Ecto neural progenitor cell (in vitro differentiated cells): ENCODE data around the gene C5.

Experiments used
- DNase-seq: peaks from one replicate; pipeline ENCODE4 v3.0.0-alpha.2; 2018; ENCODE audit warnings: low spot score

C5 gene

DNA sequence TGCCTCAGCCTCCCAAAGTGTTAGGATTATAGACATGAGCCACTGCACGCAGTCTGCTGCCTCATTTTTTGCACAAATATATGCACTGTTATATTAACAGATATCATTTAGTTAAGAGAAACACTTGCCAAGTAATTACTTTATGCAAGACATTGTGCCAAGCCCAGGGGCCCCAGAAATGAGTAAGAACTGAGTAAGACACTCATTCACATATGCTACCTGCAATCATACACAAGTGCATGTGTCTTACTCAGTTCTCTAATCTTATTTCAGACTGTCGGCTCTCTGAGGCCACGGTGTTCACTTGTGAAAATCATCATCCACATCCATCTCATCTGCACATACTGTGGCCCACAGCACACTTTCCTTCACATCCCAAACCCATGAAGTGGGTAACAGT is 139.4 kb downstream of the C5 start:
- DNase-seq = no peak

DNA sequence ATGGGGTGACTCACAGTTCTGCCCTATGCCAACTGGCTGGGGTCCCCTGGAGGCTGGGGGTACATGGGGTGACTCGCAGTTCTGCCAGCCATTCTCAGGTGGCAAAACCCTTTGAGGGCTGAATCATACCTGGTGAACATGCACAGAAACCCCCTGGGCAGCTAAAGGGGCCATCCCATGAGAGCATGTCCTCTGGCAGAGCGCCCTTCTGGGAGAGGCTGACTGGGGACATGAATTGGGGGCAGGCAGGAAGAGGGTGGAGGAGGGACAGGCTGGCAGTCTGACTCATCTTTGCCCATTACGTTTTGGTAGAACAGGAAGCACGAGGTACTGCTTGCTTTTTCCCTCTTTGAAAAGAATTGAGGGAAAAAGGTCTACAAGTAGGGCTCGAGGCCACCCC is 140.2 kb downstream of the C5 start:
- no peak for DNase-seq

GRCh38 chr9:120905315-120906164 is 144.5 kb downstream of the C5 start:
- no peak for DNase-seq

DNA sequence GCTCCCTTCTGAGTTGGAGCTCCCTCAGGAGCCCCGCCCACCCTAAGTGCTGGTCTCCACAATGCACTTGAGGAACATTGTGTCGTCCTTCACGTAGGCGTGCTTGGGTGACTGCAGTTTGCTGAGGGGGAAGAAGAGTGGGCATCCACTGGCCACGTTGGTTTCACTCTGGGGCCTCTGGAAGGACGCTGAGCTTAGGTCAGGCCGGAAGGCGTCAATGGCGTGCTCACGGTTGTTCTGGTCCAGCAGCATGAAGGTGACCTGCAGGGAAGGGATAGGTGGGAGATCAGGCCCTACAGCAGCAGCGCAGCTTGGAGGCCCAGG is 145.1 kb downstream of the C5 start:
- no peak for DNase-seq

- no peak for DNase-seq
Measured at GRCh38 chr9:120904061-120904977, 145.8 kb downstream of the C5 start.

GRCh38 chr9:120902569-120903535 is 147.2 kb downstream of the C5 start:
- DNase-seq = no peak
